Thyroid gland (tissue), 4 donors: ENCODE results near the gene BET1L. TPM values are rescaled to one million over a fixed set of nuclear protein-coding genes. Genes with fewer than 3 reads are reported as not detected.
A peak's percentile ranks its signal among the peaks of the same experiment; 100 is the strongest.

ENCODE experiments used
- DNase-seq, 2 donors: peaks; one replicate each; pipeline ENCODE4 v3.0.0-alpha.2; 2019
- H3K27ac ChIP-seq, 3 donors: fragments of 200-600 bp; sonication (generic); 1 replicate in 2 of 3; 2 replicates in 1 of 3; pipeline ENCODE4 v1.5.1; 2016 to 2019; ENCODE audit warnings: mild to moderate bottlenecking in 1 of 3, moderate library complexity in 1 of 3
- H3K27me3 ChIP-seq: fragments of 200-600 bp; sonication (generic); one replicate; pipeline ENCODE4 v1.5.1; 2019
- H3K36me3 ChIP-seq, 2 donors: fragments of 200-600 bp; sonication (generic); one replicate each; pipeline ENCODE4 v1.5.1; 2016 to 2019
- H3K4me1 ChIP-seq, 2 donors: fragments of 200-600 bp; sonication (generic); one replicate each; pipeline ENCODE4 v1.5.1; 2017 to 2019
- H3K4me3 ChIP-seq, 3 donors: fragments of 200-600 bp; sonication (generic); replicated peaks in 1 of 3; 1 replicate in 2 of 3; 2 replicates in 1 of 3; pipeline ENCODE4 v1.5.1; 2016; ENCODE audit warnings: mild to moderate bottlenecking in 1 of 3
- H3K9me3 ChIP-seq: fragments of 200-600 bp; sonication (generic); one replicate; pipeline ENCODE4 v1.5.1; 2017
- POLR2A ChIP-seq, 2 donors: fragments of 450-650 bp; IDR thresholded peaks; one replicate each; pipeline ENCODE4 v1.6.1; 2017; ENCODE audit warnings: antibody characterized with exemption in 2 of 2, mild to moderate bottlenecking in 2 of 2, moderate library complexity in 1 of 2
- WGBS, 2 donors: methylation state at CpG; one replicate each; pipeline ENCODE4 v1.1.5; 2017; 5-methylcytosine and 5-hydroxymethylcytosine counted together
- intact Hi-C: fragments of 100-400 bp; cut with DNase I; formaldehyde crosslinking; loops from one replicate; pipeline ENCODE4 v1.15.1; 2023
- total RNA-seq, 4 donors: library from RNA; depleted of rRNA; stranded (reverse); fragments of >200 nt; gene quantifications; one replicate each; pipeline ENCODE4 v1.2.3, GENCODE V29; 2016
- TF ChIP-seq, protein P1 (sequence below), 6 experiments: fragments of 200-600 bp in 3 of 6; fragments of 450-650 bp in 3 of 6; sonication (generic) in 3 of 6; IDR thresholded peaks; one replicate each; pipeline ENCODE4 v1.5.1; 2016 to 2019; ENCODE audit warnings: antibody characterized with exemption in 6 of 6, mild to moderate bottlenecking in 2 of 6, inconsistent platforms in 1 of 6, moderate library complexity in 1 of 6

The BET1L gene
- total RNA-seq, 4 donors from 2014 or later = 22.2 to 39.5 (median 33.8) TPM

DNA sequence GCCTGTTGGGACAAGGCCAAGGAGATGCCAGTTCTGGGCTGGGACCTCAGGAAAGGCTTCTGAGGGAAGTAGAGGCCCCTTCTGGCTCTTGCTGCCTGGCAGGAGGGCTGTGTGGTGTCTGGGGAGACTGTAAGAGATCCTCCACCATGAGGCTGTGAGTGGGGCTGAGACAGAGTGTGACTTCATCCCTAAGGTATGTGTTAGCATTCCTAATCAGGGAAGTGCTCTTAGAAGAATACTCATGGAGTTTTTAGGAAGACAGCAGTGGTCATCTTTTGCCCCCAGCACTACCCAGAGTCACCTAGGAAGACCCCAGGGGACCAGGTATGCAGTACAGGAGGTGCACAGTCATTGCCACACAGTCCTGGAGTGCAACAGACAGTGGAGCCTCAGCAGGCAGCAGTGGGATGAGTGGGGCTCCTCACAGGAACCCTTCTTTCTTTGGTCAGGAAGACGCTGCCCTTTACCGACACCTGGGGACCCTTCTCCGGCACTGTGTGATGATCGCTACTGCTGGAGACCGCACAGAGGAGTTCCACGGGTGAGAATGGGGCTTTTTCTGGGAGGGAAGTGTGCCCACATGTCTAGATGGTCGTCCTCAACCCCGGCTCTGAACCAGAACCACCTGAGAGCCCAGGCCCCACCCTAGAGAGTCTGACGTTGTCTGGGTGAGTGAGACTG is 3.1 kb upstream of the BET1L start:
- peaks cover 44 to 49% of the 10 kb centered on the region in 2 donors for H3K36me3 ChIP-seq
- 91 to 93% methylated on average over 8 to 9 of the region's 9 CpGs for WGBS, 2 donors

DNA sequence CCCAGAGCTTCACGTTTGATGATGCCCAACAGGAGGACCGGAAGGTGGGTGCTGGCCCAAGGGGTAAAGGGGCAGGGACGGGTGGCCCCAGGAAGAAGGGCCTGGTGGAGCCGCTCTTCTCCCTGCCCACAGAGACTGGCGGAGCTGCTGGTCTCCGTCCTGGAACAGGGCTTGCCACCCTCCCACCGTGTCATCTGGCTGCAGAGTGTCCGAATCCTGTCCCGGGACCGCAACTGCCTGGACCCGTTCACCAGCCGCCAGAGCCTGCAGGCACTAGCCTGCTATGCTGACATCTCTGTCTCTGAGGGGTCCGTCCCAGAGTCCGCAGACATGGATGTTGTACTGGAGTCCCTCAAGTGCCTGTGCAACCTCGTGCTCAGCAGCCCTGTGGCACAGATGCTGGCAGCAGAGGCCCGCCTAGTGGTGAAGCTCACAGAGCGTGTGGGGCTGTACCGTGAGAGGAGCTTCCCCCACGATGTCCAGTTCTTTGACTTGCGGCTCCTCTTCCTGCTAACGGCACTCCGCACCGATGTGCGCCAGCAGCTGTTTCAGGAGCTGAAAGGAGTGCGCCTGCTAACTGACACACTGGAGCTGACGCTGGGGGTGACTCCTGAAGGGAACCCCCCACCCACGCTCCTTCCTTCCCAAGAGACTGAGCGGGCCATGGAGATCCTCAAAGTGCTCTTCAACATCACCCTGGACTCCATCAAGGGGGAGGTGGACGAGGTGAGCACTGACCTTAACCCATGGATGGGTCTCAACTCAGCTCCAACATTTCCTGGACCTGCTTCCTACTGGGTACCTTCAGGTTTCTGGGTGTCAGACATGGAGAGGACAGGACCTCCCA is 2.3 kb upstream of the BET1L start:
- Histone ChIP-seq H3K4me3 (peak overlapping the region; percentile 67 to 90 (median 88)), H3K9me3 (no peaks in the 10 kb centered on the region), H3K4me1 (peaks cover 21 to 32% of the 10 kb centered on the region in 2 donors), H3K27ac (peak overlapping the region in 2 of 3 donors; percentile 94 to 96), H3K36me3 (peaks cover 44 to 52% of the 10 kb centered on the region in 2 donors), H3K27me3 (no peaks in the 10 kb centered on the region)
- DNase-seq = no peak
- 57 to 58% methylated on average over 6 to 21 of the region's 29 CpGs for WGBS, 2 donors
- intact Hi-C loops = loop anchor here (10.0 kb wide), 3 partner anchors 75 to 295 kb away; partner anchors contain the start of genes PGGHG, PTDSS2 and RNH1
- TF ChIP-seq POLR2A (IDR thresholded peaks at IDR 0.05) = no peak
- TF ChIP-seq, protein P1, sequence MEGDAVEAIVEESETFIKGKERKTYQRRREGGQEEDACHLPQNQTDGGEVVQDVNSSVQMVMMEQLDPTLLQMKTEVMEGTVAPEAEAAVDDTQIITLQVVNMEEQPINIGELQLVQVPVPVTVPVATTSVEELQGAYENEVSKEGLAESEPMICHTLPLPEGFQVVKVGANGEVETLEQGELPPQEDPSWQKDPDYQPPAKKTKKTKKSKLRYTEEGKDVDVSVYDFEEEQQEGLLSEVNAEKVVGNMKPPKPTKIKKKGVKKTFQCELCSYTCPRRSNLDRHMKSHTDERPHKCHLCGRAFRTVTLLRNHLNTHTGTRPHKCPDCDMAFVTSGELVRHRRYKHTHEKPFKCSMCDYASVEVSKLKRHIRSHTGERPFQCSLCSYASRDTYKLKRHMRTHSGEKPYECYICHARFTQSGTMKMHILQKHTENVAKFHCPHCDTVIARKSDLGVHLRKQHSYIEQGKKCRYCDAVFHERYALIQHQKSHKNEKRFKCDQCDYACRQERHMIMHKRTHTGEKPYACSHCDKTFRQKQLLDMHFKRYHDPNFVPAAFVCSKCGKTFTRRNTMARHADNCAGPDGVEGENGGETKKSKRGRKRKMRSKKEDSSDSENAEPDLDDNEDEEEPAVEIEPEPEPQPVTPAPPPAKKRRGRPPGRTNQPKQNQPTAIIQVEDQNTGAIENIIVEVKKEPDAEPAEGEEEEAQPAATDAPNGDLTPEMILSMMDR (IDR thresholded peaks at IDR 0.05) = no peak

More for the DNA sequence above, 3.1 kb upstream of the BET1L start:
- Histone ChIP-seq H3K4me1 (peaks cover 21 to 28% of the 10 kb centered on the region in 2 donors), H3K4me3 (no peak overlapping the region), H3K27ac (no peak overlapping the region), H3K27me3 (no peaks in the 10 kb centered on the region), H3K9me3 (no peaks in the 10 kb centered on the region)
- no peak for DNase-seq
- no peak for TF ChIP-seq POLR2A (IDR thresholded peaks at IDR 0.05)
- TF ChIP-seq, protein P1 (IDR thresholded peaks at IDR 0.05) = no peak
- intact Hi-C loops = no loop called here

DNA sequence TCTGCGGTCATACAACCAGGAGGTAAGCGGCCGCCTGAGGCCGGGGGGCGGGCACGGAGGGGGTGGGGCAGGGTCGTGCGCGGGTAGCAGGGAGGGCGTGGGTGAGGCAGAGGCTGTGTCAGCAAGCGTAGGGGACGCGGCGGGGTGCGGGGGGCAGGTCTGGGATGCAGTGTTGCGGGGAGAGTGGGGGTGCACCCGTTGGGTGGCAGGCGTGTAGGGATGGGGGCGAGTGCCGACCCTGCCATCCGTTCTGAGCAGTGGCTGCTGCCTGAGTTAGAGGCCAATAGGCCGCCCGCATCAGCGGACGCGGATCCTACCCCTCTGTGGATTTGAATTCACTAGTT is 1.7 kb upstream of the BET1L start:
- Histone ChIP-seq H3K4me1 (peaks cover 21 to 32% of the 10 kb centered on the region in 2 donors), H3K27ac (peak overlapping the region; percentile 57 to 96 (median 94)), H3K27me3 (no peaks in the 10 kb centered on the region), H3K9me3 (no peaks in the 10 kb centered on the region), H3K4me3 (peak overlapping the region; percentile 67 to 90 (median 88)), H3K36me3 (peaks cover 42 to 50% of the 10 kb centered on the region in 2 donors)
- TF ChIP-seq, protein P1 (IDR thresholded peaks at IDR 0.05) = no peak
- no peak for TF ChIP-seq POLR2A (IDR thresholded peaks at IDR 0.05)
- no peak for DNase-seq
- 0 to 1% methylated on average over 18 to 20 of the region's 26 CpGs for WGBS, 2 donors
- intact Hi-C loops = loop anchor here (10.0 kb wide), 3 partner anchors 76 to 296 kb away; partner anchors contain the start of genes PGGHG, PTDSS2 and RNH1

DNA sequence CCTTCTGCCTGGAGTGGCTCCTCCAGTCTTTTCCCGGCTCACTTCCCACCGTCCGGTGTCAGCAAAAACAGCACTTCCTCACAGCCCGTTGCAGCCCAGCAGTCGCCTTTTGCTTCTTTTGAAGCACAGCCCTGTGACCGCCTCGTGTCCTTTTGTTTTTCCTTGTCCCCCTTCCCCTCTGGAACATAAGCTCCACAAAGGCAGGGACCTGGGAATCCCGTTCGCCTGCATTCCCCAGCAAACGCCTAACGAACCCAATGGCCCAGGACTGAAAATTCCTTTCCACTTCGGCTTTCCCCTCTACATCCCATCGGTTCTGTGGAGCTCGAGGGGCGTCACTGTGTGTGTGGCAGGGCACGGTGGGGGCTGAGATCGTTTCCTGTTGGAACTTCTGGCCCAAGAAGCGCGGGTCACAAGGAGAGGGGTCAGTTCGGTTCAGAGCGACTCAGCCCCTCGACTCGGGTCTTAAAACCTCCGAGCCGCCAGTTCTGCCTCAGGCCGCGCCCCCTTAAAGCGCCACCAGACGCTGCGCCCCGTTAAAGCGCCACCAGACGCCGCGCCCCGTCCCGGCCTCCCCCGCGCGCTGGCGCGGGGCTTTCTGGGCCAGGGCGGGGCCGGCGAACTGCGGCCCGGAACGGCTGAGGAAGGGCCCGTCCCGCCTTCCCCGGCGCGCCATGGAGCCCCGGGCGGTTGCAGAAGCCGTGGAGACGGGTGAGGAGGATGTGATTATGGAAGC is 1.1 kb upstream of the BET1L start:
- Histone ChIP-seq H3K36me3 (peaks cover 40 to 50% of the 10 kb centered on the region in 2 donors), H3K4me1 (peaks cover 21 to 32% of the 10 kb centered on the region in 2 donors), H3K27me3 (no peaks in the 10 kb centered on the region), H3K27ac (peak overlapping the region; percentile 57 to 96 (median 94)), H3K9me3 (no peaks in the 10 kb centered on the region), H3K4me3 (peak overlapping the region; percentile 67 to 90 (median 88))
- DNase-seq = peak; percentile 74 to 86
- intact Hi-C loops = loop anchor here (10.0 kb wide), 3 partner anchors 76 to 296 kb away; partner anchors contain the start of genes PGGHG, PTDSS2 and RNH1
- 0% methylated on average over 20 to 28 of the region's 57 CpGs for WGBS, 2 donors
- TF ChIP-seq, protein P1 (IDR thresholded peaks at IDR 0.05) = no peak
- TF ChIP-seq POLR2A (IDR thresholded peaks at IDR 0.05) = peak in 1 of 2 donors; percentile 86
